ENCODE results near the gene BANK1.

BANK1 gene

GRCh38 chr4:101967697-101968346, 177.3 kb downstream of the BANK1 start:
- DNase-seq = no peak

- no peak for DNase-seq
These were observed 177.8 kb downstream of the BANK1 start for GRCh38 chr4:101968364-101968763.

DNA sequence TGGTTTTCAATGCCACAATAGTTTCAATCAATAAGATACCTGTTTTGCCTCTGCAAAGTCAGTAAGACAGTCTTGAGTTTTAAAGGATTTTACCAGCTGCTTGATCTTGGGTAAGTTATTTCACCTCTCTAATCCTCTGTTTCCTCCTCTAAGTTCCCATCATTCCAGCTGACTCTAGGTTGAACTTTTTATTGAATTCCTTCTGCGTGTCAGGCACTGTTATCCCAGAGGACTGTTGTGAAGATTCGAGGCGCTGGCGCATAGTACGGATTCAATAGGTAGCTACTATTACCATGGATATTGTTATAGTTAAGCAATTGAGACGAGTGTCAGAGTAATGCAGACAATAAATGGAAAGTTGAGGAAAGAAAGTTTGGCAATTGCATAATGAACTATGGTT, 179.4 kb downstream of the BANK1 start:
- no peak for DNase-seq

DNA sequence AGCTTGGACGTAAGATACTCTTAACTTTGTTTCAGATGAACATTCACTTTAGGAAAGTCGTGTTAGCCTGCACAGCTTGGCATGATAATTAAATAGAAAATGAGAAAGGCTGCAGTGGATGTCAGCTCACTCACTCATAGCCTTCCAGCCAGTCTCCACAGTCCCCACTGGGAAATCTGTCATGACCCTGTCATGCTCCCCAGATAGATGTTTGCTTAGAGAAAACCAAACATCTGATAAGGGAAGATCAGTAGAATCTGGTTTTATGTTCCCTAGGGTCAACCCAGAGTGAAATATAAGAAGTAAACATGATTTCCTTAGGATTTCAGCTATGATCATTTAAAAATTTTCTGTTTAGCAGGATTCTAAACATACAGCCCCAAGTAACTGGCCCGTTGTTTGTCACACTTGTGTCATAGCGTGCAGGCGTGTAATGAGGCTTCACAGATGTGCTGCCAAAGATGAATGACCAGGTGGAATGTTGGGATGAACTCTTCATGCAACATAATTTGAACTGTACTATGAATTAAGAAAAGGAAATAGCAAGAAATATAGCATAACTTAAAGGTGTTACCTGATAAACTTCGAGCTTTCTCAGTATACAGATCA, 180.1 kb downstream of the BANK1 start:
- DNase-seq = no peak

DNA sequence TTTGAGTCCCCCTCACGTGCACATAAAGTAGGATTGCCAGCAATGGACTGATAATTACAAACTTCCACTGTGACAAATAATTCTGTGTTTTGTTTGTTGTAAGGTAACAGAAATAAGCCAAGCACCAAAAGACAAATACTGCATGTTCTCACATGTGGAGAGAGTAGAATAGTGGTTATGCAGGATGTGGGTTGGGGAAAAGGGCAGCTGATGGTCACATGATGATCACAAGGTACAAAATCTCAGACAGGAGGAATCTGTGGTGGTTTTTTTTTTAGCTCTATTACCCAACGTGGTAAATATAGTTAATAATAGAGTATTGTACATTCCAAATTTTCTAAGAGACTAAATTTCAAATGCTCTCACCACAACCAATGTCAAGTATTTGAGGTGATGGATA, 182.3 kb downstream of the BANK1 start:
- DNase-seq = no peak

- DNase-seq = no peak
These were observed 182.8 kb downstream of the BANK1 start for GRCh38 chr4:101973361-101973760.

DNA sequence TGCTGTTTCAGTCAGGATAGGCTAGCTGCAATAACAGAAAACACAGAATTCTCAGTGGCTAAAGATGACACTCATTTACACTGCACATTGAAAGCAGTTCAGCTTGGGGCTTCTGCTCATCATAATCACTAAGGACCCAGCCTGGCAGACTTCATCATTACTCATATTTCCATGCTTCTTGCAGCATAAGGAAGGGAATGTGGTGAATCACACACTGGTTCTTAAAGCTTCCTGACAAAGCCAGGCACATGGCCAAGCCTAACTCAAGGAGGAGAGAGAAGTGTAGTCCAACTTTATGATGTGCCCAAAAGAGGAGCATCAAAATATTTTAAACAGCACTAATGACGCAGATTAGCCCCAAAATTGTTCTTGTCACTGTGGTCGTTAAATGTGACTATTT, 186.5 kb downstream of the BANK1 start:
- DNase-seq = peak; percentile 99

GRCh38 chr4:101981756-101982155, 191.2 kb downstream of the BANK1 start:
- DNase-seq = peak; percentile 57

DNA sequence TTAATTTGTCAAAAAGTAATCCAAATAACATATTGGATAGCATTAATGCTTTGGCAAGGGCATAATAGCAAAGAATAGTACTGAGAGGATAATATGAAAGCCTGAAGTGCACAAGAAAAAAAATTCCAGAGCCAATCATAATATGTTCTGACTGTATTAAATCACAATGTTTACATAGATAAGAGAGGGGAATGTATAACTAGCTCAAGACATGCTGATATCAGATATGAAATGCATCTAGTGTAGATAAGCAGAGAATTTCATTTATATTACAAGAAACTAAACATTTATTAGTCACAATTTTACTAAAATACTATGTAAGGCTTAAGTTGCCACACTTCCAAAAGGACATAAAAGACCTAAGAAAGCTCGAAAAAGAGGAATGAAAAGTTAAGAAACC, 193.3 kb downstream of the BANK1 start:
- no peak for DNase-seq

DNA sequence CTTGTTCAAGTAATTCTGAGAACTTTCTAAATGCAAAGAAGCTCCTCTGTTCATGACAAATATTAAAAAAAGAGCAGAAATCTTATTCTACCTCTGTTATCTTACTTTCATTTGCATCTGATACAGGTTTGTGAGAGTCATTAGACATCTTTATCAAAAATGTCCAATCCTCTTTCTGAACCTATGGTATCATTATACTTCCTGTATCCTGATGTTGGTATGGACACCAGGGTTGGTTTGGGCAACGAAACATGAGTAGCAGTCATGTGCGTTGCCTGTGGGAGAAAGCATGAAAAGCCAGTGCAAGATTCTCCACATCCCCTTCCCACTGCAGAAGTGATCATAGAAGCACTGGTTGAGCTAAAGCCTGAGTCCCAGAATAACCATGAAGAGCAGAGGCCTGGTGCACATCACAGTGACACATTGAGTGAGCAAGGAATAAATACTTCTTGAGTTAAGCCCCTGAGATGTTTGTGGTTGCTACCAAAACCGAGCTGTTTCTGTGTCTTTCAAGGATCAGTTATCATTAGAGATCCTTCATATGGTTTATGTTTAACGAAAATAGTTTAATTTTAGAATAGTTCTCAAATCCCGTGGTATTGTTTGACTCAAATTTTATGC, 197.2 kb downstream of the BANK1 start:
- no peak for DNase-seq

DNA sequence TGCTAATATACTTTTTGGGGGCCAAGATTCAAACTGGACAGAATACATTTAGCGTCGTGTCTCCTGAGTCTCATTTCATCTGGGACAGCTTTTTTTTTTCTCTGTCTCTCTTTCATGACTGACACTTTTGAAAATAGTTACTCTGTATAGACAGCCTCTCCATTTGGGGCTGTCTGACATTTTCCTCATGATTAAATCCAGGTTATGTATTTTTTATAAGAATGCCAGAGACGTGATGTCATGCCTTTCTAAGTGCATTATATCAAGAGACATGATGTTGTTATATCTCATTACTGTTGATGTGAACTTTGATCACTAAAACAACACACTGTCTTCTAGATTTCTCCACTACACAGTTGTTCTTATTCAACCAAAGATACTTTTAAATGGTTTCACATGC, 199.0 kb downstream of the BANK1 start:
- DNase-seq = no peak

DNA sequence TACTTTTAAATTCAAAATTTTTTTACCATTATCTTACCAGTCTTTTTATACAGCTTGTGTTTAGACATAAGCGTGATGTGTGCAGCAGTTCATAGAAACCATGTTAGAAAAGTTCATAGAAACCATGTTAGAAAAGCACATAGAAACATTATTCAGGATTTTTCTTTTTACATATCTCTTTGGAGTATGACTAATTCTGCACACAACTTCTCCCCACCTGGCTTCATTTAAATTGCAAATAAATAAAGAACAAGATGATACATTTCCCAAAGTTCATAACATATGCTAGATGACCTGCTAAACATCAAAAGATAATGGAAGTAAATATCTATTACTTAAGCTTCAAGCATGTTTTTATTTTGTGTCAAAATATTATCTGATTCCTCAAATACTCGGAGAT, 201.9 kb downstream of the BANK1 start:
- no peak for DNase-seq

DNA sequence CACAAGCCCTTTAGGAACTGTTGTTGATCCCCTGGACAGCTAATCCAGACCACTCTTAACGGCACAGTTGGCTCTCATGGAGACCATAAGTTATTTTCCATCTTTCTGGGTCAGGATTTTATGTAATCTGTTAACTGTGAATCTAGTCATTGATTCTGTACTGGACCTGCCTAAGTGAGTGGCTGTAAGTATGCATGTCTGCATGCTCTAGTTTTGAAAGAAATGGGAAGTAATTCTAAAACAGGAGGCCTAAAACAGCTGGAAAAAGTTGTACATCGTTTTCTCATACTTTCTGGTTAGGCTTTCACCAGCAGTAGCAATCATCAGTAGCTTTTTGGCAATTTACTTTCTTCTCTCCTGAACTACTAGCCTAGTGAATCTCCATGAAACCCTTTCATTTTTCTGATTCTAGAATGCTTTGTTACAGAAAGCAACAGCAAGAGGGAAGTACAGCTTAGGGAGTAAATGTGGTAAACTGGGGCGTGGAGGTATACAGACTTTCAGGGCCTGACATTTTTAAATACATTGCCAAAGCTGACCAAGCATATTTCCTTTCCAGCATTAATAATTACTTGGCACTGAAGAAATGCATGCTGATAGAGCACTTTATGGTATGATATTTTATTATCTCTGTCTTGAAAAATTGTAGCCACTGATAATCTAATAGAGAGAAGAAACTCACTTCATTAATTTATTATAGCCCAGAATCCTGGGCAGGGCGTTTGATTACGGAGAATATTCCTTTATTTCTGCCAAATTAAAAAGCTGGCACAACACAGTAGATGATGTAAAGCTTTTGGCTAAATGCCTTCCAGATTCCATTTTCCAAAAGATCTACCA, 202.7 kb downstream of the BANK1 start:
- peak; percentile 85 for DNase-seq

DNA sequence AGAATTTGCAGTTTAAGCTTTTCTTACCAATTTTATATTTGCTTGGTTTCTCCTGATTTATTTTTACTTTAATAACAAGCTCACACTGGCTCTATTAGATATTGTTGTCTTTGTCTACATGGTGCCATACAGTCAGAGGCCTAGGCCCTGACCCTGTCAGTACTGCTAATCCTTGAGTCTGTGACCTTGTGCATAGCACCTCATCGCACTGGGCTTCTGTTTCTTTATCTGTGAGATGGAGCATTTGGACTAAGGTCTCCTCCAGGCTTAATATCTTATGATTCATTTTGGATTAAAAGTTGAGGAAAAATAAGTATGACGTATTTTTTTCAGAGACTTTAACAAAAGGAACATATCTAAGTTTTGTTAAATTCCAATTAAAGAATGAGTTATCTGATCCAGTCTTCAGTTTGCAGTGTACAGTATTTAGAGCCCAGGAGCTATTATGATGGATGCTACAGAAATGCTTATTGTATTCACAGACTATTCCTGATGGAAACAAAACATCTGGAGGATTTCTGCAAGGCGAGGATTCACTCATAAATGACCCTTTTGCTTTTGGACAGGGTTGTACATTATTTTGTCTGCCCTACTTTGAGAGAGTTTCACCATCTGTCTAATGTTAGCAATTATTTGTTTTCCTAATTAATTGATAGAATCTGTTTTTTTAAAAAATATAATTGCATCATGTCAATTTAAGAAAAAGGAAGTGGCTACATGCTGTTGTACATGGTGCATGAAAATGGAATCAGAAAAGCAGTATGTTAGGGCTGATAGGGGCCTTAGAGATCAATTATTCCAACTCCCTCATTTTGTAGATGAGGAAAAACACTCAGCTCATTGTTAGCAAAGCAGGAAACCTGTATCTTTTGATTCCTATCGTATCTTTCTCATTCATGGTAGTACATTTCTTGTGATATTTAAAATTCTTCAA, 203.6 kb downstream of the BANK1 start:
- peak; percentile 74 for DNase-seq

- DNase-seq = no peak
These were observed 217.5 kb downstream of the BANK1 start for GRCh38 chr4:102007959-102008425.

DNA sequence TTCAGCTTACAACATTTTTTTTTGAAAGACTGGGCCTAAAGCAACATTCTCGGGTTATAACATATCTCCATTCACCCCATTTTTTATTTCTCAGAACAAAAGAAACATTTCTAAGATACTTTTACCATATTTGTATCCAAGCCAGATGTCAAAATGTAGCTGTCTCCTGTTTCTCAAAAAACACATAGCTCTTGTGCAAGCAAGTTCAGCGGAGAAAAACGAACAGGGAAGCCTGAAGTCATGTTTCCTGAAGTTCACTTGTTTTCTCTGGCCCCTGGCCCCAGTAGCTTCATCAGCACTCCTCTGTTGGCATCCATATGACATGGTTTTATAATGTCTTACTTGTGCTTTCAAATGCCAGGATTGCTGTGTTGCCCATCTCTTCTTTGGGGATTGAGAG, 218.2 kb downstream of the BANK1 start:
- DNase-seq = peak; percentile 99

DNA sequence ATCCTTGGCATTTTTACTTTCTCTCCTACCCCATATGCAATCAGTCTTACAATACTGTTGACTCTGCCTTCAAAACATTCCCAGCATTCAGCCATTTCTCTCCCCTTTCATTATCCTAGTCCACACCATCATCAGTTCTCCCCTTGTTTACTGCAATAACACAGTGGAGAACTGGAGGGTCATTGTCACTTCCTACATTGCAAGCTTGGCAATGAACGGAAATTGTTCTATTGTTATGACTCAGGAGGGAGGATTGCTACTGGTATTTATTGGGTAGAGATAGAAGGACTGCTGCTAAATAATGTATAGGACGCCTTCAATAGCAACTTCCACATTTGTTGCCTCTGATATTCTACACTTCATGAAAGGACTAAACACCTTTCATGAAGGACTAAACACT, 231.8 kb downstream of the BANK1 start:
- no peak for DNase-seq

DNA sequence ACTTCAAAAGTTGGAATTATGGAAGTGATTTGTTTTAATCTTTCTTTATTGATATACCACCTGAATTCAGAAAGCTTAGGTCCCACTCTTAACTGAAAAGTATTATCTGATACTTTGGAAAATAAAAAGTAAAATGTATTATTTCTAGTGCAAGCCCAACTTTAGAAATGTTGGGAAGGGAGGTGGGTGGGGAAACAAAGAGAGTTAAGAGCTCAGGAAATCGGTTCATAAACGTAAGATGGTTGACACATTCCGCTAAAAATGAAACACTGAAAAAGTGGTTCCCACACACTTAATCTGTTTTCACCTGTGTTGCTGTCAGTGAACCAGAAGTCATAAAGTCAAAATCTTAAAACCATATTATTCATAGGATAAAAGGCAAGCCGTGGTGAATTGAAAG, 237.4 kb downstream of the BANK1 start:
- no peak for DNase-seq

GRCh38 chr4:102031406-102031805, 240.9 kb downstream of the BANK1 start:
- no peak for DNase-seq

DNA sequence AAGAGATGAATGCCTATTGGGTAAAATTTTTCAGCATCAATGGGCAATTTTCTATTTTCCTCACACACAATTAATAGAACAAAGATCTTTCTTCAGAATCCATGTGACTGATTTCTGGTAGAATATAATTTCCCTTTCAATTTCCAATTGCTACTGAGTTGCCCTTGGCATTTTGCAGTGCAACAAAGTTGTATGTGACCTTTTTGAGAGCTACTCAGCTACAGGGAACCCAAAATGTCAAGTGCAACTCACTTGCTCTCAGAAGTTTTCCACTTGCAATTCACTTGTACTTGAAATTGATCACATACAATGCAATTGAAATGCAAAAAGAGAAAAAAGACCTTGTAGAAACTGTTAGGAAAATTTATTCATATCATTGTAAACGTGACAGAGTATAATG, 245.5 kb downstream of the BANK1 start:
- DNase-seq = no peak

DNA sequence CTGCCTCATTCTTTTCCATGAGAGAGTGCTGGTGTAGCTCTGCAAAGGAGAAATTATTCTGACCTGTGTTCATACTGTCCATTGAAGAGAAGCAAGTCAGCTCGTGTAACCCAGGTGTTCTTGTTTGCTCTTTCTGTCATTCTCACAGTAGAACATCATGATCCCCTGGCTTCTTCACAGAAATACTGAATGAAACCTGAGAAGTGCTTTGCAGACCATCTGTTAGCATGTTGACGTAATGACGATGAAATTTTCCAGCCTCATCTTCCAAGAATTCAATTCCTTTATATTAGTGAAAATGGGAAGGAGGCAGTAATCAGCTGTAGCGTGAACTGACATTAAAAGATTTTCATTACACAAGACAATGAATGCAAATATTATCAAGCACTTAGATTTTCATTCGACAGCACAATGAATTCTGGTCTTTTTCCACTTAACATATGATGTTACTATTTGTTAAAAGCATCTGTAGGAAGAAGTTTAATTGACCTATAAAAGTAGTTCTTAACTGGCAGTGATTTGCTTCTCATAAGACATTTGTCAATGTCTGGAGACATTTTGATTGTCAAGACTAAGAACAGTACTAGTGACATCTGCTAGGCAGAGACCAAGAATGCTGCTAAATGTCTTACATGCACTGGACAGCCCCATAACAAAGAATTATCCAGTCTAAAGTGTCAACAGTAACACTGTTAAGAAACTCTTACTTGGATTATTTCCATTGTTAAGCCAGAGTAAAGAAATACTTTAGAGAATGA, 246.3 kb downstream of the BANK1 start:
- DNase-seq = peak; percentile 95

GRCh38 chr4:102037566-102037965, 247.0 kb downstream of the BANK1 start:
- DNase-seq = no peak
